Measurements from ENCODE around the gene RBM3.

Gene RBM3

GRCh38 chrX:48613502-48614160, 39.3 kb downstream of the RBM3 start:
- no peak for TF ChIP-seq CTCF (conservative IDR thresholded peaks at IDR 0.05; ENCODE audit: control insufficient read depth, insufficient read depth, low read depth, low read length)
- no peak overlapping the region for H3K4me3 ChIP-seq (ENCODE audit: control insufficient read depth, low read depth, low read length)
- DNase-seq (ENCODE audit: low read depth), result no peak

- TF ChIP-seq CTCF (conservative IDR thresholded peaks at IDR 0.05; ENCODE audit: control insufficient read depth, insufficient read depth, low read depth, low read length), result no peak
- peak; percentile 33 for DNase-seq (ENCODE audit: low read depth)
- H3K4me3 ChIP-seq (ENCODE audit: control insufficient read depth, low read depth, low read length), result no peak overlapping the region
These were observed 42.3 kb downstream of the RBM3 start for GRCh38 chrX:48616576-48616975.

- no peak overlapping the region for H3K4me3 ChIP-seq (ENCODE audit: control insufficient read depth, low read depth, low read length)
- peak; percentile 64 for DNase-seq (ENCODE audit: low read depth)
- TF ChIP-seq CTCF (conservative IDR thresholded peaks at IDR 0.05; ENCODE audit: control insufficient read depth, insufficient read depth, low read depth, low read length), result no peak
These were observed 43.5 kb downstream of the RBM3 start for GRCh38 chrX:48617542-48618340.

- no peak overlapping the region for H3K4me3 ChIP-seq (ENCODE audit: control insufficient read depth, low read depth, low read length)
- no peak for TF ChIP-seq CTCF (conservative IDR thresholded peaks at IDR 0.05; ENCODE audit: control insufficient read depth, insufficient read depth, low read depth, low read length)
- DNase-seq (ENCODE audit: low read depth), result peak; percentile 42
These were observed 52.4 kb downstream of the RBM3 start for GRCh38 chrX:48626401-48627298.
